Measurements from ENCODE around the gene UBE2L5.
A peak's percentile ranks its signal among the peaks of the same experiment; 100 is the strongest.

UBE2L5 gene

GRCh38 chr13:30409886-30410704, 12.2 kb upstream of the UBE2L5 start (continued):
- no peak for TF ChIP-seq PRDM2 (tag by site-specific recombination; IDR thresholded peaks at IDR 0.05; ENCODE audit: borderline replicate concordance)
- 0 out of 2 replicates have a peak, but pooled peaks have one; percentile 30 for TF ChIP-seq SP7 (tag by site-specific recombination; IDR thresholded peaks at IDR 0.05)

- Histone ChIP-seq H3K36me3 (ENCODE audit: control insufficient read depth in 2 of 2, insufficient read depth in 1 of 2, low read length in 2 of 2) (no peaks in the 10 kb centered on the region), H3K27ac (ENCODE audit: extremely low read depth, low read depth, low read length) (no peak overlapping the region), H3K9me3 (ENCODE audit: control insufficient read depth, insufficient read depth, low read depth, low read length) (no peaks in the 10 kb centered on the region), H3K4me3 (ENCODE audit: low read depth, low read length) (no peak overlapping the region), H3K4me1 (ENCODE audit: control insufficient read depth, insufficient read depth, low read length) (no peaks in the 10 kb centered on the region)
- ChIA-PET POLR2A (no interaction called here), CTCF (interaction anchor here (0.6 kb wide), 1 partner anchor 791 kb away, joined by 3 read pairs; no protein-coding TSS in a partner anchor)
- TF ChIP-seq ZBTB48 (tag by site-specific recombination; IDR thresholded peaks at IDR 0.05) (no peak), ZNF549 (tag by site-specific recombination; IDR thresholded peaks at IDR 0.05) (no peak), ZSCAN23 (tag by site-specific recombination; IDR thresholded peaks at IDR 0.05) (no peak), ZBTB49 (tag by site-specific recombination; IDR thresholded peaks at IDR 0.05; ENCODE audit: low read depth) (no peak), ZNF16 (tag by site-specific recombination; IDR thresholded peaks at IDR 0.05; ENCODE audit: low read depth) (no peak), ZNF692 (tag by site-specific recombination; IDR thresholded peaks at IDR 0.05) (no peak)
Measured at GRCh38 chr13:30410705-30411125, 11.6 kb upstream of the UBE2L5 start.

GRCh38 chr13:30412346-30412745, 9.9 kb upstream of the UBE2L5 start:
- Histone ChIP-seq H3K4me1 (ENCODE audit: control insufficient read depth, insufficient read depth, low read length) (no peaks in the 10 kb centered on the region), H3K9me3 (ENCODE audit: control insufficient read depth, insufficient read depth, low read depth, low read length) (no peaks in the 10 kb centered on the region), H3K4me3 (ENCODE audit: low read depth, low read length) (no peak overlapping the region), H3K27ac (ENCODE audit: extremely low read depth, low read depth, low read length) (no peak overlapping the region), H3K36me3 (ENCODE audit: control insufficient read depth in 2 of 2, insufficient read depth in 1 of 2, low read length in 2 of 2) (no peaks in the 10 kb centered on the region)
- CTCF ChIA-PET, result interaction anchor here (0.7 kb wide), 1 partner anchor 66 kb away, joined by 5 read pairs; no protein-coding TSS in a partner anchor
- POLR2A ChIA-PET, result interaction anchor here (1.1 kb wide), 1 partner anchor 10 kb away, joined by 3 read pairs; no protein-coding TSS in a partner anchor
- TF ChIP-seq ZIC2 (tag by site-specific recombination; IDR thresholded peaks at IDR 0.05) (no peak), SP2 (tag by site-specific recombination; IDR thresholded peaks at IDR 0.05) (no peak), ZBTB48 (tag by site-specific recombination; IDR thresholded peaks at IDR 0.05) (no peak), HOXA7 (CRISPR knock-in tag; IDR thresholded peaks at IDR 0.05; ENCODE audit: borderline replicate concordance) (no peak), REST (tag by site-specific recombination; IDR thresholded peaks at IDR 0.05) (no peak), ZNF585B (tag by site-specific recombination; IDR thresholded peaks at IDR 0.05) (no peak), ZNF843 (tag by site-specific recombination; IDR thresholded peaks at IDR 0.05) (no peak), ZNF658 (tag by site-specific recombination; IDR thresholded peaks at IDR 0.05) (no peak), ZNF121 (tag by site-specific recombination; IDR thresholded peaks at IDR 0.05) (no peak), ZNF670 (tag by site-specific recombination; IDR thresholded peaks at IDR 0.05; ENCODE audit: low read depth) (no peak)
